CD4-positive, alpha-beta T cell treated with Interleukin-12 subunit alpha and Interleukin-12 subunit beta, for 1 hour (primary cell): ENCODE data around the gene ACVR1.
"Not testable (repeated sequence)": the region's sequence is repeated elsewhere in the genome, so short reads cannot be mapped to it uniquely, and the experiment has no call there.

Experiments
- DNase-seq: peaks from one replicate; pipeline ENCODE4 v3.0.0-alpha.2; 2020

ACVR1 gene

GRCh38 chr2:157787364-157787938, 88.7 kb downstream of the ACVR1 start:
- DNase-seq: no peak

GRCh38 chr2:157786663-157787363, 89.3 kb downstream of the ACVR1 start:
- no peak for DNase-seq

- no peak for DNase-seq
These were observed 90.1 kb downstream of the ACVR1 start for GRCh38 chr2:157785866-157786662.

GRCh38 chr2:157785200-157785599, 90.9 kb downstream of the ACVR1 start:
- DNase-seq: no peak

- DNase-seq: no peak
These were observed 91.3 kb downstream of the ACVR1 start for GRCh38 chr2:157784823-157785175.

GRCh38 chr2:157784169-157784822, 91.8 kb downstream of the ACVR1 start:
- DNase-seq: peak; percentile 1

GRCh38 chr2:157783245-157783644, 92.9 kb downstream of the ACVR1 start:
- DNase-seq: no peak

DNA sequence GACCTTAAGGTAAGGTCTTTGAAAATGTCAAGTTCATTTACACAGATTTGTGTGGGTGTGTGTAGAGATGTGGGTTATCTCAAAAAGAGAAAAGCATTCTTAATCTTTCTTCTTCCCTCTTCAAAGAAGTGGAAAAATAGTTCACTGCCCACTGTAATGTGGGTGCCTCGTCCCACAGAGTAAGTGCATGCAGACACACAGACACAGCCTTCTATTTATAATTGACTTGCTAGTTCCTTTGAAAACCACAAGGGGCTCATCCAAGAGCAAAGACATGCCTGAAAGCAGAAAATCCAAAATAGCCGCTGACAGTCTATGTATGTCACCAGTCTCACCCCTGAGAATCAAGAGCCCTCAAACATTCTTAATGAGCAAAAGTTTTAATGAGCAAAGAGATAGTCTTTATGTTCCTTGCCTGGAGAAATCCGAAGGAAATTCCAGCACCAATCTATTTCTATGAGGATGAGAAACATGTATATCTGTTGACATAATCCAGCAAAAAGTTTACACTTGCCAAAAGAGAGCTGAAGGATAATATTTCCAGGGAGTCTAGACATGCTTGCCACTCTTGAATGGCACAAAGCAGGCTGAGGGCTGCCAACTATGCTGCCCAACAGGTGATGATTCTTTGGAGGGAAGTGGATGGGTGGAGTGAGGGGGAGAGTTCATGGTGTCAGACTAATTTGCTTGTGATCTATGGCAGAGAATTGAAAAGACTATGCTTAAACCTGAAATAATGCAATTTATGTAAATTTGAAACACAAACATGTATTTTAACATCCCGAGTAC, 93.9 kb downstream of the ACVR1 start:
- DNase-seq: no peak

DNA sequence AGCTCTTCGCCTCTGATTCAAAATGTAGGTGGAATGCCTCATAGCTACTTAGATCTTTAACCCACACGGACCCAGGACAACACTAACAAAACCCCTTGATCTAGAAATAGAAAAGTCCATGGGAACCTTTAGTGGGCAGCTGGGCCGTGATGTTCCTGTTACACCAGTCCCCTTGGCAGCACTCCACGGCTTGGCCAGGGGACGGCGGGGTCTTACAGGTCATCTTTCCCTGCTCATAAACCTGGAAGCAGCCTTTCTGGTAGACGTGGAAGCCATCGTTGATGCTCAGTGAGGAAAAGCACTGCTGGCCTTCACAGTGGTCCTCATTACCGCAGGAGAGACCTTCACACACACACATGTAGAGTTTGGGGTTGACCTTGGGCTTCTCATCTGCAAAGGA, 95.9 kb downstream of the ACVR1 start:
- DNase-seq: no peak

DNA sequence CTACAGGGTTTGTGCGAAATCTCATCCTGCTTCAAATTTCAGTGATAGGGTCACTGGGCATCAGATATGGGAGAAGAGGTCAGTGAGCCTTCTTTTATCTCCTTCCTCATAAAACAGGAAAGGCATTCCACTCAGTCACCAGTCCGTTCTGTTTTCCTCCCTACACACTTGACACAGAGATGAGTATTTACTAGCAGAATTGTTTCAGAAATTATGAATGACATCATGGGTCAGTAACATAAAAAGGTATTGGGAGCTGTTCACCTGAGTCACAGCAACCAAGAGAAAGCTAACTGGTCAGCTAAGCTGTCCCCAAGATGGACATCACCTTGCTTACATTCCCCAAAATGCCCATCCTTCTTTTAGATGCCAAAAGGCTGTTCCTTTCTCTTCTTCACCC, 96.3 kb downstream of the ACVR1 start:
- DNase-seq: no peak

GRCh38 chr2:157777427-157777826, 98.7 kb downstream of the ACVR1 start:
- peak; percentile 50 for DNase-seq

GRCh38 chr2:157771234-157771633, 104.9 kb downstream of the ACVR1 start:
- no peak for DNase-seq

DNA sequence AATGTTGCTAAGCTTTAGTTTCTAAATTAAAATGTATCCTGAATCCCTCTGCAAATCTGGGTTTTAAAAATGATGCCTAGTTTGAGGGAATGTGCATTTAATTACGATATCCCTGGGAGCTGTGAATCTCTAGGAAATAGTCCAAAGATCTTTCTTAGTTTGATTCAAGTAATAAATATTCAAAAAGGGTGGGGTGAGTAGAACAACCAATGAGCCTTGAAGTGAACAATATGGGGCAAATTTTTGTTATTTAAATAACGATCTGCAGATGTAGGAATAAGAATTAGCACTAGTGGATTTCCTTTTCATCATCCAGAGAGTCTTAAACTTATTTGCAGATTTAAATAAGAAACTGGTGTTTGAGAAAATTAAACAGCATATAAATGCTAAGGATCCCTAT, 106.3 kb downstream of the ACVR1 start:
- DNase-seq: no peak

DNA sequence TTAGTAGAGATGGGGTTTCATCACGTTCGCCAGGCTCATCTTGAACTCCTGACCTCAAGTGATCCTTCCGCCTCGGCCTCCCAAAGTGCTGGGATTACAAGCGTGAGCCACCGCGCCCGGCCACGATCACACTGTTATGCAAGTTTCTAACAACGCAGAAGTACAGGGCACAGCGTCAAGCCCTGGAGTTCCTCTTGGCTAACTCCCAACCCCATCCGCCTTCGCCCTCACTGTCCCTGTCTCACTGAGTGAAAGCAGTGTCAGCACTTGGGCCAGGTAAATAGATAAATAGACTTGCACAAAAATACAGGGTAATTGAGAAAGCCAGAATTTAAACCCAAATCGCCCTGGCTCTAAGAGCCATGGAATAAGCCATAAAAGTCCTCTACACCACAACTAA, 111.7 kb downstream of the ACVR1 start:
- DNase-seq: no peak

GRCh38 chr2:157761520-157761919, 114.6 kb downstream of the ACVR1 start:
- DNase-seq: no peak

GRCh38 chr2:157760949-157761348, 115.2 kb downstream of the ACVR1 start:
- no peak for DNase-seq

- no peak for DNase-seq
These were observed 116.3 kb downstream of the ACVR1 start for GRCh38 chr2:157759855-157760254.

GRCh38 chr2:157758586-157758985, 117.5 kb downstream of the ACVR1 start:
- DNase-seq: no peak

- no peak for DNase-seq
These were observed 118.6 kb downstream of the ACVR1 start for GRCh38 chr2:157757500-157757899.

GRCh38 chr2:157756447-157756846, 119.7 kb downstream of the ACVR1 start:
- not testable (repeated sequence) for DNase-seq

DNA sequence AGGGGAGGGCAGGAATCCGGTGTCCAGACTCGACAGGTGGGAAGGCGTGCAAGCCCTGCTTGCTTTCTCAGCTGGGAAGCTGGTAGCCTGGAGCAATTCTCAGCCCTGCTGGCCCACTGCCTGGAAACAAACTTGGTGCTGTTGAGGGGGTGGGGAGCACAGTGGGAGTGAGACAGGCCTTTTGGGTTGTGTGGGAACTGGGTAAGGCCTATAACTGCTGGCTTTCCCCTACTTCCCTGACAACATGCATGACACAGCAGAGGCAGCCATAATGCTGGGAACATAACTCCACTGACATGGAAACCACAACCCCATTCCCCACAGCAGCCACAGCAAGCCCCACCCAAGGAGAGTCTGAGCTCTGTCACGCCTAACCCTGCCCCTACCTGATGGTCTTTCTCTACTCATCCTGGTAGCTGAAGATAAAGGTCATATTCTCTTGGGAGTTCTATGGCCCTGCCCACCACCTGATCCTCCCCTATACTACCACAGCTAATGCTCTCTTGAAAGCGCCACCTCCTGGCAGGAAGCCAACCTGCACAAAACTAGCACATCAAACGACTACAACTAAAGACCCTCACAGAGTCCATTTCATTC, 124.6 kb downstream of the ACVR1 start:
- peak; percentile 9 for DNase-seq

- no peak for DNase-seq
These were observed 126.4 kb downstream of the ACVR1 start for GRCh38 chr2:157749684-157750083.
